Activated CD8-positive, alpha-beta T cell treated with anti-CD3 and anti-CD28 coated beads for 36 hours (primary cell): Measurements from ENCODE around the gene GRAMD4. TPM values are rescaled to one million over a fixed set of nuclear protein-coding genes. Genes with fewer than 3 reads are reported as not detected.
A peak's percentile ranks its signal among the peaks of the same experiment; 100 is the strongest.

Experiments
- ATAC-seq: fragments of 200-7000 bp; cut with Tn5 transposase; one replicate; pipeline ENCODE4 v1.10.0; 2021; ENCODE audit warnings: mild to moderate bottlenecking, moderate library complexity
- CTCF ChIA-PET: fragments of 350-600 bp; sonication (Branson Sonifier 250); formaldehyde crosslinking; loops from one replicate; lab custom pipeline; 2021; ENCODE audit warnings: antibody characterized with exemption; lab: Charles Lee
- POLR2A ChIA-PET: fragments of 350-600 bp; sonication (Branson Sonifier 250); formaldehyde crosslinking; loops from one replicate; lab custom pipeline; 2021; ENCODE audit warnings: antibody characterized with exemption; lab: Charles Lee
- DNase-seq: peaks from one replicate; pipeline ENCODE4 v3.0.0-alpha.2; 2020
- H3K27ac Mint-ChIP-seq: one replicate; pipeline ENCODE4 v1.8.0; 2021; ENCODE audit warnings: mild to moderate bottlenecking, mixed read lengths
- H3K27me3 Mint-ChIP-seq: one replicate; pipeline ENCODE4 v1.8.0; 2021; ENCODE audit warnings: mixed read lengths
- H3K36me3 Mint-ChIP-seq: one replicate; pipeline ENCODE4 v1.8.0; 2021; ENCODE audit warnings: low read depth, mixed read lengths
- H3K4me1 Mint-ChIP-seq: one replicate; pipeline ENCODE4 v1.8.0; 2021; ENCODE audit warnings: low read depth, mixed read lengths
- H3K4me3 Mint-ChIP-seq: one replicate; pipeline ENCODE4 v1.8.0; 2021; ENCODE audit warnings: mild to moderate bottlenecking, moderate library complexity, mixed read lengths
- H3K9me3 Mint-ChIP-seq: one replicate; pipeline ENCODE4 v1.8.0; 2021; ENCODE audit warnings: mixed read lengths
- CTCF ChIP-seq: fragments of 200-600 bp; IDR thresholded peaks from one replicate; pipeline ENCODE4 v1.8.0; 2022; ENCODE audit warnings: antibody characterized with exemption, mild to moderate bottlenecking
- intact Hi-C: fragments of 100-400 bp; cut with micrococcal nuclease; formaldehyde crosslinking; loops from one replicate; pipeline ENCODE4 v1.10.0; 2022
- total RNA-seq, 2 experiments: library from RNA; stranded (reverse); gene quantifications; one replicate each; pipeline ENCODE4 v1.2.3, GENCODE V29; 2021

The GRAMD4 gene
- total RNA-seq, 2 experiments from 2014 or later = 26.9 to 28.1 TPM

GRCh38 chr22:46687460-46687859 lies 67.3 kb downstream of the GRAMD4 start:
- DNase-seq = no peak
- Mint-ChIP-seq H3K27ac (no peak overlapping the region), H3K9me3 (no peaks in the 10 kb centered on the region), H3K4me3 (no peak overlapping the region), H3K36me3 (peaks cover 22% of the 10 kb centered on the region), H3K27me3 (no peaks in the 10 kb centered on the region), H3K4me1 (peaks cover 22% of the 10 kb centered on the region)
- CTCF ChIA-PET = interaction anchor here (1.0 kb wide), 1 partner anchor 124 kb away, joined by 3 read pairs; no protein-coding TSS in a partner anchor
- POLR2A ChIA-PET = interaction anchor here (1.1 kb wide), 1 partner anchor 124 kb away, joined by 3 read pairs; no protein-coding TSS in a partner anchor
- ATAC-seq = no peak
- intact Hi-C loops = no loop called here
- TF ChIP-seq CTCF = no peak

- no peaks in the 10 kb centered on the region for H3K9me3 Mint-ChIP-seq
- intact Hi-C loops = no loop called here
- no peak for DNase-seq
- H3K27ac Mint-ChIP-seq = peak overlapping the region; percentile 4
- ChIA-PET POLR2A (no interaction called here), CTCF (no interaction called here)
- no peak for TF ChIP-seq CTCF
- peaks cover 22% of the 10 kb centered on the region for H3K36me3 Mint-ChIP-seq
- ATAC-seq = no peak
- H3K27me3 Mint-ChIP-seq = no peaks in the 10 kb centered on the region
- peaks cover 22% of the 10 kb centered on the region for H3K4me1 Mint-ChIP-seq
- H3K4me3 Mint-ChIP-seq = no peak overlapping the region
Measured at GRCh38 chr22:46688949-46689348, 68.8 kb downstream of the GRAMD4 start.

GRCh38 chr22:46690146-46690545 lies 70.0 kb downstream of the GRAMD4 start:
- intact Hi-C loops = no loop called here
- Mint-ChIP-seq H3K36me3 (peaks cover 22% of the 10 kb centered on the region), H3K27me3 (no peaks in the 10 kb centered on the region), H3K27ac (no peak overlapping the region), H3K9me3 (no peaks in the 10 kb centered on the region), H3K4me3 (no peak overlapping the region), H3K4me1 (peaks cover 10% of the 10 kb centered on the region)
- DNase-seq = no peak
- no peak for TF ChIP-seq CTCF
- POLR2A ChIA-PET = no interaction called here
- ATAC-seq = no peak
- CTCF ChIA-PET = no interaction called here

- TF ChIP-seq CTCF = no peak
- no peak overlapping the region for H3K27ac Mint-ChIP-seq
- CTCF ChIA-PET = interaction anchor here (0.7 kb wide), 1 partner anchor 128 kb away, joined by 3 read pairs; no protein-coding TSS in a partner anchor
- H3K27me3 Mint-ChIP-seq = no peaks in the 10 kb centered on the region
- H3K4me1 Mint-ChIP-seq = no peaks in the 10 kb centered on the region
- POLR2A ChIA-PET = no interaction called here
- H3K9me3 Mint-ChIP-seq = no peaks in the 10 kb centered on the region
- intact Hi-C loops = no loop called here
- ATAC-seq (no peak), DNase-seq (no peak)
- H3K36me3 Mint-ChIP-seq = peaks cover 16% of the 10 kb centered on the region
- no peak overlapping the region for H3K4me3 Mint-ChIP-seq
Measured at GRCh38 chr22:46691571-46691970, 71.4 kb downstream of the GRAMD4 start.

- ATAC-seq (peak; percentile 10), DNase-seq (no peak)
- no peak for TF ChIP-seq CTCF
- Mint-ChIP-seq H3K4me3 (no peak overlapping the region), H3K9me3 (no peaks in the 10 kb centered on the region), H3K27ac (no peak overlapping the region), H3K36me3 (peaks cover 17% of the 10 kb centered on the region), H3K4me1 (no peaks in the 10 kb centered on the region), H3K27me3 (no peaks in the 10 kb centered on the region)
- CTCF ChIA-PET = interaction anchor here (0.8 kb wide), 1 partner anchor 130 kb away, joined by 5 read pairs; no protein-coding TSS in a partner anchor
- POLR2A ChIA-PET = no interaction called here
- intact Hi-C loops = no loop called here
Measured at GRCh38 chr22:46693634-46694415, 73.6 kb downstream of the GRAMD4 start.
